ENCODE data around the gene CLRN3.

- TF ChIP-seq, protein P1, sequence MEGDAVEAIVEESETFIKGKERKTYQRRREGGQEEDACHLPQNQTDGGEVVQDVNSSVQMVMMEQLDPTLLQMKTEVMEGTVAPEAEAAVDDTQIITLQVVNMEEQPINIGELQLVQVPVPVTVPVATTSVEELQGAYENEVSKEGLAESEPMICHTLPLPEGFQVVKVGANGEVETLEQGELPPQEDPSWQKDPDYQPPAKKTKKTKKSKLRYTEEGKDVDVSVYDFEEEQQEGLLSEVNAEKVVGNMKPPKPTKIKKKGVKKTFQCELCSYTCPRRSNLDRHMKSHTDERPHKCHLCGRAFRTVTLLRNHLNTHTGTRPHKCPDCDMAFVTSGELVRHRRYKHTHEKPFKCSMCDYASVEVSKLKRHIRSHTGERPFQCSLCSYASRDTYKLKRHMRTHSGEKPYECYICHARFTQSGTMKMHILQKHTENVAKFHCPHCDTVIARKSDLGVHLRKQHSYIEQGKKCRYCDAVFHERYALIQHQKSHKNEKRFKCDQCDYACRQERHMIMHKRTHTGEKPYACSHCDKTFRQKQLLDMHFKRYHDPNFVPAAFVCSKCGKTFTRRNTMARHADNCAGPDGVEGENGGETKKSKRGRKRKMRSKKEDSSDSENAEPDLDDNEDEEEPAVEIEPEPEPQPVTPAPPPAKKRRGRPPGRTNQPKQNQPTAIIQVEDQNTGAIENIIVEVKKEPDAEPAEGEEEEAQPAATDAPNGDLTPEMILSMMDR (IDR thresholded peaks at IDR 0.05; ENCODE audit: poor library complexity), result no peak
- no peak for TF ChIP-seq EZH2 (IDR thresholded peaks at IDR 0.05; ENCODE audit: borderline replicate concordance)
- no peak for TF ChIP-seq EZH2phosphoT487 (IDR thresholded peaks at IDR 0.05; ENCODE audit: low read depth, severe bottlenecking, unreplicated experiment)
These were observed 25.8 kb upstream of the CLRN3 start for GRCh38 chr10:127918572-127918971.
